Measurements from ENCODE around the gene MECP2.
A peak's percentile ranks its signal among the peaks of the same experiment; 100 is the strongest.

Gene MECP2

DNA sequence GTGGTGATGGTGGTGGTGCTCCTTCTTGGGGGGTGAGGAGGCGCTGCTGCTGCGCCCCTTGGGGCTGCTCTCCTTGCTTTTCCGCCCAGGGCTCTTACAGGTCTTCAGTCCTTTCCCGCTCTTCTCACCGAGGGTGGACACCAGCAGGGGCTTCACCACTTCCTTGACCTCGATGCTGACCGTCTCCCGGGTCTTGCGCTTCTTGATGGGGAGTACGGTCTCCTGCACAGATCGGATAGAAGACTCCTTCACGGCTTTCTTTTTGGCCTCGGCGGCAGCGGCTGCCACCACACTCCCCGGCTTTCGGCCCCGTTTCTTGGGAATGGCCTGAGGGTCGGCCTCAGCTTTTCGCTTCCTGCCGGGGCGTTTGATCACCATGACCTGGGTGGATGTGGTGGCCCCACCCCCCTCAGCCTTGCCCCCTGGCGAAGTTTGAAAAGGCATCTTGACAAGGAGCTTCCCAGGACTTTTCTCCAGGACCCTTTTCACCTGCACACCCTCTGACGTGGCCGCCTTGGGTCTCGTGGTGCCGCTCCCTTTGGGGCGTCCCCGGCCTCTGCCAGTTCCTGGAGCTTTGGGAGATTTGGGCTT, 66.7 kb downstream of the MECP2 start:
- DNase-seq = no peak

DNA sequence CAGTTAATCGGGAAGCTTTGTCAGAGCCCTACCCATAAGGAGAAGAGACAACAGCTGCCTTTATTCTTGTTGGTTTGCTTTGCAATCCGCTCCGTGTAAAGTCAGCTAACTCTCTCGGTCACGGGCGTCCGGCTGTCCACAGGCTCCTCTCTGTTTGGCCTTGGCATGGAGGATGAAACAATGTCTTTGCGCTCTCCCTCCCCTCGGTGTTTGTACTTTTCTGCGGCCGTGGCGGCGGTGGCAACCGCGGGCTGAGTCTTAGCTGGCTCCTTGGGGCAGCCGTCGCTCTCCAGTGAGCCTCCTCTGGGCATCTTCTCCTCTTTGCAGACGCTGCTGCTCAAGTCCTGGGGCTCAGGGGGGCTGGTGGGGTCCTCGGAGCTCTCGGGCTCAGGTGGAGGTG, 67.3 kb downstream of the MECP2 start:
- DNase-seq = no peak

DNA sequence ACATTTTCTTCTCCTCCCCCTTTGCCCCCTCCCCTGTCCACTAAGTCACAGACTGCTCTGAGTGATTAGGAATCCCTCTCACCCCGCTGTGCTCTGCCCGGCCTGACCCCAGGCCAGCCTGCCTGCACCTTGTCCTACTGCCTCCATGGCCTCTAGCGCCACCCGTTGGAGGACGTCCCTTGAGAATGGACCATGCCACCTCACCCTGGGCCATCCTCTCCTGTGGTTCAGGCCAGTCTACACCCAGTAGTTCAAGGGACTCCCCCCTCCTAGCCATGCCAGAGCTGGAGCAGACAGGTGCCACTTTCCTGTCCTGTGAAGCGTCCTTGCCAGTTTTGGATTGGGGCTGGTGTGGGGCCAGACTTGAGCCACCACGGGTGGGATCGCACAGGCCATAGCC, 68.1 kb downstream of the MECP2 start:
- DNase-seq = no peak

DNA sequence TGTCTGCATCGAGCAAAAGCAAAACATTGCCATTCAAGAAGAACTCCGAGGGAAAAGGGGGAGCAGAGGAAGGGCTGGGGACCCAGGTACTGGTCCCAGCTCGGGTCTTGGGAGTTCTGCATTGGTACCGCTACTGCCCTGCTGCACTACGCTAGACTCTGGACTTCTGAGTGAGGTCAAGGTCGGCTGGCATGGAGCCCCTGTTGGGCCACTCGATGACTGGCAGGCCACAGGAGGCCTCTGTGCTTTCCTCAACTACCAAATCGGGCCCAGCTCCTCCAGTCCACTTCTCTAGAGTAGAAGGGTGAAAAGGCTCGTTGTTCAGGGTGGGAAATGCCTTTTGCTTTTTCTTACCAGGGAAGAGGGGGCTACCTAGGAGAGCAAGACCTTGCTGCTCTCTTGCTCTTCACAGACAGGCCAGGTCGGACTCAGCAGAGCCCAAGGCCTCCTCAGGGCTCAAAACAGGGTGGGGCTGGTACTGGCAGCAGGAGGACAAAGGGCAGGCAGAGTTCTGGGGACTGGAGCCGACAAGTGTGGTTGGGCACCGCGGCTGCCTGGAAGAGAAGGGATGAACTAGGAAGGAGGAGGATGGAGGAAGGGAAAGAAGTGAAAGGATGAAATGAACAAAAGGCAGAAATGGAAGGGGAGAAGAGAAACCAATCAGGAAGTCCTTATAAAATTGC, 68.9 kb downstream of the MECP2 start:
- no peak for DNase-seq

DNA sequence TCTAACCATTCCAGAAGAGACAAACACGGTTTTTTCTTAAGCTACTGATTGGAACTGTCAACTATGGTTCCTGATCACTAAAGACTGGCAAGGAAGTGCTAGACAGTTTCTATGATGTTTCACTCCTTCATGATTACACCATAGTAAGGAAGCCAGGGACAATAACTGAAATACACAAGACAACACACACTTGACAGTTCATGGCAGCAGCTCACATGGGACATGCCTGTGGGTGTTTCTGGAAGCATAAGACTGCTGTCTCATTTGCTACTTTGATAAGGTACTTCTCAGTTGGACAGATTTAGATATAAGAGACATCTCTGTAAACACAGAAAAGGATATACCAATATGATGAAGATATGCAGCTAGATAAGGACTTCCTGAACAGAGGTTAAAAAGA, 69.5 kb downstream of the MECP2 start:
- no peak for DNase-seq

DNA sequence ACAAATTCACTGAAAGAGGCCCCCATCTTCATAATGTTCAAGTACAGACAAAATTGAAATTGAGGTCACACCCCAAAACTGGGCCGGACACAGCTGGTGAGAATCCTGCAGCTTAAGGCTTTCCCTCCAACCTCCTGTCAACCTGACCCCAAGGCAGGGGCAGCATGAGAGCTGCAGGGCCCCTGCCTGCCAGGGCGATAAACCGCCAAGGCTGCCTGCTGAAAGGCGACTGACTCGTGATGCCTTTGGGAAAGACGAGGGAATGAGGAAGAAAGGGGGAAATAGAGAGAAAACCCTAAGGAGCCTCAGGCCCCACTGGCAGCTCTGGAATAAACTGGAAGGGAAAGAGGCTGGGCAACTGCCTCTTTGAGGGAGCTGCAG, 70.5 kb downstream of the MECP2 start:
- no peak for DNase-seq

DNA sequence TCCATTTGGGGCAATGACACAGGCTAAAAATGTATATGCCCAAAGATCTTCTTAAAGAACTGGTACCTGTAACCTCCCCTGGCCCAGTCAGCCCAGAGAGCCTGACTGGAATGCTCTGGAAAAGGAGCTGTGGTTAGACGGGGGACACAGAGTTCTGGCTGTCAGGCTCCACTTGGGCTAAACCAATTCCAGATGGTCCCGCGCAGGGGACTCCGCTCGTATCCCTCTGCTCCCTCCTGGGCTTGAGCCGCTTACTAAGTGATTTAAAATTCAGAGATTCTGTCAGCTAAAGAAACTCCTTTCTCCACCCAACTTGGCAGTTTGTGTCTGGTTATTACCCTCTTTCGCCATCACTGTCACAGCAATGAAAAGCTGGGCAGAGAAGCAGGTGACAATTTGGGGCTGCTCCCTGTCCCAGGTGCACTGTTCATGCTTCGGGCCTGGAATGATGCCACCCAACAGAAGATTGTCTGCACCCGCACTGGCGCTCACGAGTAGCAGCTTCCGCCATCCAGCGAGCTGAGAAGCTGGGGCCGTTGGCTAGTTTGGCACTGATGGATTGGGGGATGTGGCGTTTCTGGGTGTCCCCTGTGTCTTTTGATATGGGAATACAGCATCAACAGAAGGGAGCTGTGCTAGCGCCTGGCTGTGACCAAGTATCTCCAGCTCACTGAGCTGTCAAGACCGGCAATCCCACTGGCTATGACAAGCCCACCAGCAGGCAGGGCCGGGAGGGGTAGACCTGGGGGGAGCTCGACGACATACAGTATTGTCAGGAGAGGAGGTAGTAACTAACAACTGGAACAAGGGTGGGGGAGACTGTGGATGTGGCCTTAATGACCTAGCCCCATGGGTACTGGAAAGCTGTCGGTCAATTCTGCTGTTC, 71.1 kb downstream of the MECP2 start:
- no peak for DNase-seq

DNA sequence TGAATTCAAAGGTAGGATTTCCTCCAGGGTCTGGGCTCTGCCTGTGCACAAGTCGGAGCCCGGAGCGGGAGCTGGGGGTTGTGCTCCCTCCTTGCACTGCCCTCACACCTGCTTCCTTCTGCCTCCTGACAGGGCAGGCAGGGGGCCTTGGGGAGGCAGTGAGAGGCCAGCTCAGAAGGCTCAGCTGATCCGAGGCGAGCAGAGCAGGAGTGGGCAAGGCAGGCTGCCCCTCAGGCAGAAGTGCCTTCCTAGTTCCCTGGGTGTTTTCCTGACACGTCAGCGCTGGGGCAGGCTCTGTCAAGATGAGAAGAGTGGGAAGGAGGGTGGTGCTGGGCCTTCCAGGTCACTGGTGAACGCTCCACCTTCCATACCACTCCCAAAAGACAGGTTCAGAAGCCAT, 72.3 kb downstream of the MECP2 start:
- DNase-seq = no peak

DNA sequence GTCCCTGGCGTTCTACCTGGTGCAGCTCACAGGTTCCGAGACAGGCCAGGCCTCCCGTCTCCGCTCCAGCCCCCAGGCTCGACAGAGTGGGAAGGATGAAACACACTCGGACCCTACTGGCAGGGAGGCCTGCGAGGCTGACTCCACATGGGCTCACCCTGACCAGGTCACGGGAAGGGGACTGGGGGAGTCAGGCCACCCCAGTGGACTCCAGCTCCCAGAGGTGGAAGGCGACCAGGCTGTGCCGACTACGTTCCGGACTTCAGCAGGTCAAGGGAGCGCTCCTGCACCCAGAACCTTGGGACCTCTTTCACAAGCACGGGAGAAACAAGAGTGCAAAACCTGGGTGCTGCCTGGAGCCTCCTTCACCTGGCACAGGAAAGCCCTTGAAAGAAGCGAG, 73.2 kb downstream of the MECP2 start:
- DNase-seq = no peak

DNA sequence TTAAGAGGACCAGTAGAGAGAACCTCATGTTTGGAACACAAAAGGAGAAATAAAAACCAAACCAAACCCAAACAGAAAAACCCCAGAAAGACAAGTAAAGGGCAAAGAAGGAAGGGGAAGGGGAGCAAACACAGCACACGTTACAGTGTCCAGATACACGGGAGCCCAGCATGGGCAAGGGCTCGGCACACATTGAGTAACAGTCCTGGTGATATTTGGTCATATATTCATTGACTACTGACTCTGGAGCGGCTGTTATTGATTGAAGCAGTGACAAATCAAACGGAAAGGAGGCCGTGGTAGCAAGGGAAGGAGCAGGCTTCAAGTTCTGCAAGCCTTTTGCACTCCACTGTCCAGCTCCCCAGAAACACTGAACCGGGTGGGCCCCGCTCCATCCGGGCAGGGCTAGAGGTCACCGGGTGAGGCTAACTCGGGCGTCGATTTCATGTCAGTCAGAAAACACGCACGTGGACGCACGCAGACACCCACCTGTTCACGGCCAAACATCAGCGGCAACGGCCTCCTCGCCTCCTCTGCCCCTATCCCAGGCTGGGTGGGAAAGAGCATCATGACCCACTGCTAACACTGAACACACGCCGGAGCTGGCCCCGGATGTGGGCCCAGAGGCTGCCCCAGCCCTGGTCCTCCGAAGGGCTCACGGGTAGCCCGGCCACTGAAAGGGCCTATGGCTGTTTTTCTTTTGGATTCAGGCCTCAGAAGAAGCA, 74.1 kb downstream of the MECP2 start:
- DNase-seq = no peak

DNA sequence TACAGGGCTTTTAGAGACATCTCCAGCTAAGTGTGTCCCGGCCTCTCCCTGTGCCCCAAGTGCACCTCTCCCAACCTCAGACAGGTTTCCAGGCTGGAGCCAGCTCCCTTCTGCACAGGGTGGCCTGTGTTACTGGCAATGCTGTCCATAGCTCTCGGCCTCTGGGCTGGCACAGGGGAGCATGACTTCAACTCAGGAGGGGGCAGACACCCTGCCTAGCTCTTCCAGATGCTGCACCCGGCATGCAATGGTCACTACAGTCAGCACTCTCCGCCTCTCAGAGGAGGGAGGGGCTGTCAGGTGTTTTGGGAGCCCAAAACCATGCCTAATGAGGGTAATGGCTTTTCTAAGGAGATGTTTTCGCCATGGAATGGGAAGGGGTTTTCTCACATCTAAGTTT, 75.4 kb downstream of the MECP2 start:
- no peak for DNase-seq

DNA sequence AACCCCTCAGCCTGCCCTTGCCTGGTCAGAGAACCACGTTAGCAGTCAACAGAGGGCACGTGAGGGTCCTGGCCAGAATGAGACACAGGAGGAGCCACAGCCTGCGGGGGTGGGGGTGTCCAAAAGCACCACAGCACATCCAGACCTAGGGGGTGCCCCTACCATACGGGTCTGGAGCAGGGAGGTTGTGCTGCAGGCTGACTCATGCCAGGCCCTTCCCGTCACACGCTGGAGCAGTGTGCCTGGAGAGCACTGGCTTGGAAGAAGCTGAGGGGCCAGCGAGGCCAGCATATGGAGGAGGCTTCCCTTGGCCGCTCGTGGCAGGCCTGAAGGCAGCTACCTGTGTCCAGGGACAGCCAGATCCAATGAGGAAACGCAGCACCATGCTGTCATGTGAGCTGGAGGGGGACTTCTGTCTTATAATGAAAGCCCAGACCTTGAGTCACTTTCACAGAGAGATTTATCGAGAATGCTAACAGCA, 76.3 kb downstream of the MECP2 start:
- DNase-seq = peak in 1 of 5 experiments; percentile 10

DNA sequence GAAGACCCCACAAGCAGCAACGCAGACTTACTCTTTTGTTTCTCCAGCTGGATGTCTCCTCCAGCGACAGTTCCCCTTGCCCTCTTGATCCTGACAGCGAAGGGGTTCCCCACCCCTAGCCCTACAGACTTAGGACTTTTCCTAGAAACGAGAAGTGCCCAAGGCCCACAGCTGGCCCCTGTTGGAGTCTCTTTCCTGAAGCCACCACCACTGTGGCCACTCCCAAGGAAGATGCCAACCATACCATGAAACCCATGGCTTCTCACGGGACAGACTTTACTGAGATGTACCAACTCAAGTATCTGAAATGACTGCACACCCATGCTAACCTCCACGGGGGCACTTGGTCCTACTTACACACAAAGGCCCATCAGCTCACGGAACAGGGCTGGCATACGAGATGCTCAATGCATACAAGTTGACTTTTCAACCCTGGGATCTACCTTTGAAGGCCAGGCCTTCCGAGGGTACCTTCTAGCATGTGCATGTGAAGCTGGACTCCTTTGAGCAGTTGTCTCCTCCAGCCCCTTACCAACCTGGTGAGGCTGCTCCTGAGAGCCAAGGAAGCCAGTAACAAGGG, 76.9 kb downstream of the MECP2 start:
- DNase-seq = peak in 1 of 5 experiments; percentile 38

DNA sequence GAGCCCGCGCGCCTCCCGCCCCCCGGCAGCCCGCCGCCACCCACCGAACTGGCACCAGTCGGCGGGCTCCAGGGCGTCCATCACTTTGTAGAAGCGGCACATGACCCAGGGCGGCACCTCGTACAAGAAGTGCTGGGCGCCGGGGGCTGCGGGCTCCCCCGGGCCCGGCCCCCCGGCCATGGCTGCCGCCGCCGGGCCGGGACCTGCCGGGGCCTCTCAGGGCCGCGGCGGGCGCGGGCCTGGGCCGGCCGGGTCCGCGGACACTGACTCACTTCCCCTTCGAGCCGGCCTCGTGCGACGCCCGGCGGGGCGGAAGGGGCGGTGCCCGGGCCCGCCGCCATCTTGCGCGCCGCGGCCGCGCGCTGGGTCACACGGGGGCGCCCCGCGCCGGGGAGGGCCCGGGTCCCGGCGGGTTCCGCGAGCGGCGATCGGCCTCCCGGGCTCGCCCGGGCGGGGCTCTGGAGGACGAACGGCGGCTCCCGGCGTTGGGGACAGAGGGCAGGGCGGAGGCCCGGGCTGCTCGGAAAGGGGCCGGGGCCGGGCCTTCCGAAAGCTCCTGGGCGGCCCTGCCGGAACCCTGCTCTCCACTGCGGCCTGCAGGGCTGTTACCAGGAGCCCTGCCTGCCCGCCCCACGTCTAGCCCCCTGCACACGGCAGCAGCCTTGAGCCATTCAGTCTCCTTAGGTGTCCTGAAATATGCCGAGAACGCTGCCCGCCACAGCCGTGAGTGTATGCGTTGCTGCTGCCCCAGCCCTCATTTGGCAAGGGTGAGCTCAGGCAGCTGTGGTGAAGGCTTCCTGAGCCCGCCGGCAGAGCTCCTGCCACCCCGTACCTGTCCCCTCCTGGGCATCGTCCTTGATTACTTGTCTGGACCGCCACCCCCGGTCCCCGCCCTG, 77.6 kb downstream of the MECP2 start, which contains the start of gene IRAK1:
IRAK1 (minus strand) TSS at position 270 of the 896 bp plus-strand sequence; CDS start at position 180, 90 bp downstream.
- DNase-seq = peak; percentile 23 to 56 (median 37)

DNA sequence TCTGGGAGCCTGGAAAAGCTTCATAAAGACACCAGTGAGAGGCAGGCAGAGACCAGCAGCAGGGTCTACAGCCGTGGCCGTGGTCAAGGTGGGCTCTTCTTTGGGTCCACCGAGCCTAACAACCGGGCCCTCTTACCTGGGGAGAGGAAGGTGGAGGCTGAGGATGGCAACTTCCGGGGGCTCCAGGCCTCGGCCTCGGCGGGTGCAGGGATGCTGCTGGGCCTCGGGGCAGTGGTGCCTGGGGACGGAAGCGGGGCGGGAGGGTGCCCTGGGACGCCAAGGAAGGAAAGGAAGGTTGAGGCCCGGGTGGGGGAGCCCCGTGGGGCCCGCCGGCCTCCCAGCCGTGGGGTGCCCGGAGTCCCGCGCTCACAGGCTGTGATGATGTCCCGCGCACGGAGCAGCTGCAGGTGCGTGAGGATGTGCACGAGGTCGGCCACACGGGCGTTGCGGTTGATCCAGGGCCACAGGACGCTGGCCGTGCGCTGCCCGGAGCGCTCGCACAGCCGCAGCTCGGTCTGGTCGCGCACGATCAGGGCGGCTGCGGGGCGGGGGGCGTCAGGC, 78.4 kb downstream of the MECP2 start:
- peak in 1 of 5 experiments; percentile 38 for DNase-seq

DNA sequence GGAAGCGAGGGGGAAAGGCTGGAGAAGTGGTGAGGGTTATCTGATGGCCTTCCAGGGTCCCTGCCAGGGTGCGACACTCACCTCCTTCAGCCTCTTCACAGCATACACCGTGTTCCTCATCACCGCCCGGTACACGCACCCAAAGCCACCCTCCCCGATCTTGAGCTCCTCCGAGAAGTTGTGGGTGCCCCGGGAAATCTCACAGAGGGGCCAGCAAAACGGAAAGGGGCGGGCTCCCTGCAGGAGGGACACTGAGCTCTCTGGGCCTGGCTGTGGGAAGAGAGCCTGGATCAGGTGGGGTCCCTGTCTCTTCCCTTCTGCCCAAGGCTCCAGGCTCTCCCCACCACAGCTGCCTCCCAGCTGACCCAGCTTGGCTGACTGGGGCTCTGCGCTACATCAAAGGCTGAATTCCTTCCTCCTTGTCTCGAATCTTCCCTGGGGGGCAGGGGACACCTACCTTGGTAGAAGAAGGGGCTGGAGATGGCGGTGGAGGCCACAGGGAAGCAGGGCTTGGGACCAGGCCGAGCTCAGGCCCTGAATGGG, 78.9 kb downstream of the MECP2 start:
- peak in 1 of 5 experiments; percentile 28 for DNase-seq

DNA sequence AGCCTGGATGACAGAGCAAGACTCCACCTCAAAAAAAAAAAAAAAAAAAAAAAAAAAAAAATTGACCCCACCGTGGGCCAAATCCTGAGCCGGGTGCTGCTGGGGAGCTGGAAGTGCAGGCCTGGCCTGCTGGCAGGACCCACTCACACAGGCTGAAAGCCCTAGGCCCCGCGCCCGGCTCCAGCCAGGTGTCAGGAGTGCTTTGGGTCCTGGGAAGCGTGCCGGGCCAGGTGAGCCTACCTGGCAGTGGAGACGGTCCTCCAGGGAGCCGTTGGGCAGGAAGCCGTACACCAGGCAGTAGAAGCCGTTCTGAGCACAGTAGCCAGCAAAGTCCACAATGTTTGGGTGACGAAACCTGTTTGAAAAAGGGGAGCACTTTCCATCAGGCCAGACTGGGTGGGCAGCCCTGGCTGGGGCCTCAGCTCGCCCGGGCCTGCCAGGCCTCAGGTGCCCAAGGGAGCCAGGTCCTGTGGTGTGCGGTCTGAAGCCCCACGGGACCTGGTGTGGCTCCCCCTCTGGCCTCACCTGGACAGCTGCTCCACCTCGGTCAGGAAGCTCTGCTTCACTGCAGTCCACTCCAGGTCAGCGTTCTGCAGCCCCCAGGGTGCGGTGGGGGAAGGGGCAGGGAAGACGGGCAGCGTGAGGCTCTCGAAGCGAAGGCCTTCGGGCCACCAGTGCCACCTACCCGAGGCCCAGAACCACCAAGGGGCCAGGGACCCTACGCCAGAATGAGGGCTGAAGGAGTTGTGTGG, 79.6 kb downstream of the MECP2 start:
- no peak for DNase-seq

DNA sequence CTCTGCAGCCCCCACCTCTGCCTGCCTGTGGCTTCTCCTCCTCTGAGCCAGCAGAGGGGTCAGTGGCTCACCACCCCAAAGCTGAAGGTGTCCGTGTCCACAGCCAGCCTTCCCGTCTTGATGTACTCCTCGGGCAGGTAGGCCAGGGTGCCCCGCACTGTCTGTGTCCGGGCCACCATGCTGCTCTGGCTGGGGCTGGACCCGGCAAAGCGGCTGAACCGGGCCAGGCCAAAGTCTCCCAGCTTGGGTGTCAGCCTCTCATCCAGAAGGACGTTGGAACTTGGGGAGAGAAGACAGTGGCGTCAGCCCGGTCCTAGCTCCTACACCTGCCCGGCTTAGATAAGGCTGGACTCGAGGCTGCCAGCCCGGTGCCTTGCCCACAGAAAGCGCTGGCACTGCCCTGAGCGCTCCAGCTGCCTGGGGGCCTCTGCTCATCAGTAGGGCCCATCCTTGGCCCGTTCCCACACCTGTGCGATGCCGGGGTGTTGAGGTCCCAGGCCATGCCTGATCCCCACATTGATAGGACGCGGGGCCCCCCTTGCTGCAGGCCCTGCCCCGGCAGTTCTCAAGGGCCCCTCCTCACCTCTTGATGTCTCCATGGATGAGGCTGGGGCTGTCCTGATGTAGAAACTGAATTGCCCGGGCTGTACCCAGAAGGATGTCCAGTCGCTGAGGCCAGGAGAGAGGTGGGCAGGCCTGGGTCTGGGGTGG, 81.0 kb downstream of the MECP2 start:
- no peak for DNase-seq

DNA sequence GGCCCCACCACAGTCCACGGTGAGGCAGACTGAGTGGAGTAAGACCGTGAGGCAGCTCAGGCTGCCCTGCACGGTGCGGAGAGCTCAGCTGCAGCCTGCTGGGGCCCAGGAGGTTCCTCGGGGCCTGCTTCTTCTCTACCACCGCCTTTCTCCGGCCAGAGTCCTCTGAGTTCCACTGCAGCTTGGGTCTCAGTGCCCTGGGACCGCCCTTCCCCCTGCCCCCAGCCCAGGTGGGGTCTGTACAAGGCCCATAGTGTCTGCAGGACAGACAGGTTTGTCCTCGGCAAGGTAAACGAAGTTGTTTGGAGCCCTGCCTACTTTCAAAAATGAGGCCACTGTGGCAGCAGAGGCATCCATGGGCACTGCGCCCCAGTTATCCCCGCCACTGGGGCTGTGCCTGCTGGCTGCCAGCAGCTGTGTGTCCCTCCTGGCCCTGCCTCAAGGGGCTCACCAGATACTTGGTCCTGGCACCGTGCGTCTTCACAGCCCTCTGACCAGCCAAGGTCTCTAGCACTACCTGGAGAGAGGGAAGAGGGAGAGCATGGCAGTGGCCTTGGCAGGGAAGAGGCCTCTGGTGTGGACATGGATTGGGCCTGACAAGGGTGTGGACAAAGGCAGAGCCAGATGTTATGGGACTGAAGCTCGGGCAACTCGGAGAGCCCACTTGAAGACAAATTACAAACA, 81.8 kb downstream of the MECP2 start:
- no peak for DNase-seq

Measured in T-helper 2 cell (primary cell).